ENCODE results near the gene HAAO.

GRCh38 chr2:42832289-42832634 is 39.9 kb upstream of the HAAO start:
- TF ChIP-seq EZH2phosphoT487 (IDR thresholded peaks at IDR 0.05; ENCODE audit: low read depth) (no peak), CTCF (IDR thresholded peaks at IDR 0.05; ENCODE audit: low read depth, low read length) (no peak)
